Activated T-cell treated with anti-CD3 and anti-CD28 coated beads, Interleukin-2, amount 50 U/mL, for 1 hour (primary cell): ENCODE measurements around the gene POLA1.
"Not testable (repeated sequence)": the region's sequence is repeated elsewhere in the genome, so short reads cannot be mapped to it uniquely, and the experiment has no call there.

ENCODE experiments used
- DNase-seq: peaks from one replicate; pipeline ENCODE4 v3.0.0-alpha.2; 2020

The POLA1 gene

GRCh38 chrX:24819807-24820206 is 126.1 kb downstream of the POLA1 start:
- not testable (repeated sequence) for DNase-seq

GRCh38 chrX:24828147-24828546 is 134.4 kb downstream of the POLA1 start:
- no peak for DNase-seq

- no peak for DNase-seq
Measured at GRCh38 chrX:24828600-24828999, 134.9 kb downstream of the POLA1 start.

DNA sequence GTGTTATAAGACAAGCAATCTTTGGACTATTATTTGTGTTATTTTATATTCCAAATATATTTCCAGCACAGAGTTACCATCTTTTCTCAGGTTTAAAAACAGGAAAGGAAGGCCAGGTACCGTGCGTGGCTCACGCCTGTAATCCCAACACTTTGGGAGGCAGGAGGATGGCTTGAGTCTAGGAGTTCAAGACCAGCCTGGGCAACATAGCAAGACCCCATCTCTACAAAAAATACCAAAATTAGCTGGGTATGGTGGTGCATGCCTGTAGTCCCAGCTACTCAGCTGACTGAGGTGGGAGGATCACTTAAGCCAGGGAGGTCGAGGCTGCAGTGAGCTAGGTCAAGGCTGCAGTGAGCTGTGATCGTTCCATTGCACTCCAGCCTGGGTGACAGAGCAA is 140.0 kb downstream of the POLA1 start:
- DNase-seq = no peak

DNA sequence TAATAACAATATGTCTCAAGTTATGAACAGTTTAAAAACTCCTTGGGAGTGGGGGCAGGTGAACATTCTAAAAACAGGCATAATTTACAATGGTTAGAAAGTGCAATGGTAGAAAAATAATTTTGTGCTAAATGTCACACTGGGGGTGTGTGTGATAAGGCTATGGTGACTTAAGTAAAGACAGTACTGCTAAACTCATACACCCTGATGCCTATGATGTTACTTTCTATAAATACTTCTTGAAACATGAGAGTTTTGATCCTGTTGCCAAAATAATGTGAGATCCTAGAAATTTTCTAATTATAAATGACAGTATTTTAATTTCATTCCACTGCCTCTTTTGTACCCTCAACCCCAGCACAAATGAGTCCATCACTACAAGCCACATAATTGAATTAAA is 144.2 kb downstream of the POLA1 start:
- no peak for DNase-seq

DNA sequence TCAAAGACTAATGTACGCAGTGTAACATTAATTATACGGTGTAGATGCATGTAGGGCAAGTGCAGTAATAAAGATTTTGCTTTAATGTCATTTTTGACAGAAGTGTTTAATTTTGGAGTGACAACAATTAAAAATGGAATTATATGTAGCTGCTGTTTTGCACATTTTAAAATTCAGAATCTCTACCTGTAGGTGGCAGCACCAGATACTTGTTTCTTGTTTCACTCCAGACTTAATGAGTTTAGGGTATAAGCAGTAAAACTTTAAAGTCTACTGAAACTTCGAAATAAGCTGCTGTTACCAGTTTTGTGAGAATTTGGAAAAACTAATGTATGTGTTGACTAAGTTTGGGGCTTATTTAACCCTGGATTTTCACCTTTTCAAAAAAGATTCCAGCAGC is 144.9 kb downstream of the POLA1 start:
- no peak for DNase-seq

- no peak for DNase-seq
Measured at GRCh38 chrX:24839331-24839730, 145.6 kb downstream of the POLA1 start.

GRCh38 chrX:24842486-24842885 is 148.8 kb downstream of the POLA1 start:
- DNase-seq = no peak

- no peak for DNase-seq
Measured at GRCh38 chrX:24846550-24847150, 152.9 kb downstream of the POLA1 start.

DNA sequence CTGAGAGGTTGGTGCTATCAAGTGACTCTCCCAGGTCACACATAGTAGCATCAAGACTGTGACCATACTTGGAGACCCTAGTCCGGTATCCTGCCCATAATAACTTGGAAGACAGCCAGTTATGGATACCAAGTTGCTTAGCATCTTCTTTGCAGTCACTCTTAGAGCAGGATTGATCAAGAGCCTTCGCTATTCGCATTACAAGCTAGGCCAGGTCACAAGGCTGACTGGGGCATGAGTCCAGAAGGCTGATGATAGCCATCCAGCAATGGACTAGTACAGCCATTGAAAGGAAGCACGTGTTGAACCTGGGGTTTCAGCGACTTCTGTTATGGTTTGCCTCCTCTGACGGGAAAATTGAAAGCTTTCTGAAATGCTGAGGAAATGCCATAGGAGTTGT is 157.6 kb downstream of the POLA1 start:
- DNase-seq = no peak

DNA sequence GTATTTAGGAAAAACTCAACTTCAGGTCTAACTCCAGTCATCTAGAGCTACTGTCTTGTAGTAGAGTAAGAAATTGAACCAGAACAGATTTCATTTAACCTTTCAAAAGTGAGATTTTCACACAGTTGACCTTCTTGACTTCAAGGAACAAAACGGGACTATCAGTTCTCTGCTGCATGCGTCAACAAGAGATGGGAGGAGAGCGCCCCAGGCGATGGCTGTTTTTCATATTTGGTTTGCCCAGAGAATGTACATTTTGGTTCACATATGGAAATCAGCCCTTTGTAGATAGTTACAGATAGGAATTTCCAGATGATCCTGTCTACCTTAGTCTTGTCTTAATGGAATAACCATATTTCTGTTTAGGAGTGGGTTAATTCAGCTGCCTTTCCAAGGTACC is 158.1 kb downstream of the POLA1 start:
- DNase-seq = no peak

- no peak for DNase-seq
Measured at GRCh38 chrX:24858004-24858746, 164.5 kb downstream of the POLA1 start.

GRCh38 chrX:24859211-24859841 is 165.6 kb downstream of the POLA1 start:
- no peak for DNase-seq

DNA sequence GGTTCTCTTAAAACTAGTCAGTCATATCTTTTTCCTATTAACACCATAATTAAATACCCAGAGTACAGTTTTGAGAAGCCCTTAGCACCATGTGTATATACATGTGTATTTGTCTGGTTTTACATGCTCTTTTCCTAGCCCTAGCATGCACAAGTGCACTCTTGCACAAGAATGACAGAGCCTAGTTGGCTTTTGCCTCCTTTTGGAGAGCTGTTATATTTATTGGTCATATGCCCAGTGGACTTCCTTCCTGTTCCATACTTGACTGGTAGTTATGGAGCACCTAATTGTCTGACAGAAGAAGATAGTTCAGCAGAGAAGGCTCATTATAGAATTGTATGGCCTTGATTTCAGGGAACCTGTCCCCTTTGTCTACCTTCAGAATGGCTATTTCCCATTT is 166.4 kb downstream of the POLA1 start:
- DNase-seq = no peak

DNA sequence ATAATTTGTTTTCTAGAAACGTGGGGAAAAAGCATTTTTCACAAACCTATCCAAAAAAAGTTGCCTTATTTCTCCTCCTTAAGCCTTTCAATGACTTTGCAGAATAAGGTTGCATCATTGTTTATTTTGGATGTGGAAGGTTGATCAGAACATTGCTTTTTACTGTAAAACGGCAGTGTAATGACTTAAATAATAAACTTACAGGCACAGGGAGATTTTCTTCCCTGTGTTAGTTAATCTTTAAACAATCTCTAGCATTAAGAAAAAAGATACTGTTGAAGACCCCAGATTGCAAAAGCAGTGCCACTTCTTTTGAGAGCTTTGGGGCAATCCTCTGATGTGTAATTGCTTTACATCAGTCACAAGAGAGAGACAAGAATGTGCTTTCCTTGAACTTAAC is 168.6 kb downstream of the POLA1 start:
- no peak for DNase-seq

DNA sequence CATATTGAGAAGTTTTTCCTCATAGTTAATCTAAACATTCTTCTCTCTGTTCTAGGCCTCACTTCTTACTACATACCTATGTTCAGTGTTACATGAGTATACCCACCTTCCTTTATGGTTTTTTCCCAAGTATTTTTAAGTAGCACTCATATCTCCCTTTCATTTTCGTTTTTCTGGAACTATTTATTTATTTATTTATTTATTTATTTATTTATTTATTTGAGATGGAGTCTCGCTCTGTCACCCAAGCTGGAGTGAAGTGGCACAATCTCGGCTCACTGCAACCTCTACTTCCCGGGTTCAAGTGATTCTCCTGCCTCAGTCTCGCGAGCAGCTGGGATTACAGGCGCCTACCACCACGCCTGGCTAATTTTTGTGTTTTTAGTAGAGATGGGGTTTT is 170.1 kb downstream of the POLA1 start:
- DNase-seq = not testable (repeated sequence)

DNA sequence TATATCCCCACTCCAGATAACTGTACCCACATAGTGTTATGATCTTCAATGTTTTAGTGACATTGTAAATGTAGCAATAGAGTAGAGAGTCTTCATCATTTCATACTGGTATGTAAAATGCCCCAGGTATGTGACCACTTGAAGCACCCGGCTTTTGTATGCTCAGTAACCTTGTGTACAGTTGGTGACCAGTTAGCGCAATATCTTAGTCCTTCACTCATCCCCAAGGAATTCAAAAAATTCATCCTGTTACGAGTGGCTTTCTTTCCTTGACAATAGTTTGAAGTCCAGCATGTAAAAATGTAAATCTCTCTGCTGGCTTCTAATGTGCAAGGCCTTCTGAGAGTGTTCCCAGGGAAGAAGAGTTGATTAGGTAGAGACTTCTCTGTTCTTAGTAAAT is 176.4 kb downstream of the POLA1 start:
- no peak for DNase-seq

- DNase-seq = no peak
Measured at GRCh38 chrX:24874604-24875247, 181.0 kb downstream of the POLA1 start.

DNA sequence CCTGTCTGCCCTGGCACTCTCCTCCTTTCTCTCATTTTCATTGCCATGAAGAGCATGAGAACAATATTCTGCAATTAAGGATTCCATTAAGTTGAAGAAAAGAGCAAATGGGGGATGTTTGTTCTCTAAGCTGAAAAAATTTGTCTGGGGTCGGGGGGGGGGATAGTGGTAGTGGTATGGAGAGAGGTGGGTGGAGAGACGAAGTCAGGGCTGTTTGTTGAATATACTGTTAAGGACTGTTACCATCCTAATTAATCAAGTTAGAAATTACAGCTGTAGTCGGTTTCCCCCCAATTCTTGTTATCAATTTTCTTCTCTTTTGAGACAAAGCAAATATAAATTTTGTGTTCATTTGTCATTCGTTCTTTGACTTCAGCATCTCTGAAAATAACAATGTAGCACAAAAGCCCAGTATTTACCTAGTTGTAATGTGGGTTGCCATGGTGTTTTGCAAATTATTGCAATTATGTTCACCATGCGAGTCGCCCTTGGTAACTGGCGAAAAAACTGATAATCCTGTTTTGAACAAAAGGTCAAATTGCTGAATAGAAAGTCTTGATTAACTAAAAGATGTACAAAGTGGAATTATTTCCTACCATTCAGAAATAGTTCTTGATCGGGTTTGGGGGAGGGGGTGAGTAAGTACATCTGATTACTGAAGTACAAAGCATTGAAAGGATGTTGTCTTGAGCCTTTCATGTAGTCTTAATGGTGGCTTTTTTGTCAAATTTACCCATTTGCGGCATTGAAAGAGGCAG is 183.0 kb downstream of the POLA1 start:
- DNase-seq = no peak

- no peak for DNase-seq
Measured at GRCh38 chrX:24877288-24877664, 183.6 kb downstream of the POLA1 start.

- DNase-seq = no peak
Measured at GRCh38 chrX:24877854-24878650, 184.3 kb downstream of the POLA1 start.

GRCh38 chrX:24879679-24880078 is 186.0 kb downstream of the POLA1 start:
- DNase-seq = no peak
